Measurements from ENCODE around the gene RPS6KA5.

DNA sequence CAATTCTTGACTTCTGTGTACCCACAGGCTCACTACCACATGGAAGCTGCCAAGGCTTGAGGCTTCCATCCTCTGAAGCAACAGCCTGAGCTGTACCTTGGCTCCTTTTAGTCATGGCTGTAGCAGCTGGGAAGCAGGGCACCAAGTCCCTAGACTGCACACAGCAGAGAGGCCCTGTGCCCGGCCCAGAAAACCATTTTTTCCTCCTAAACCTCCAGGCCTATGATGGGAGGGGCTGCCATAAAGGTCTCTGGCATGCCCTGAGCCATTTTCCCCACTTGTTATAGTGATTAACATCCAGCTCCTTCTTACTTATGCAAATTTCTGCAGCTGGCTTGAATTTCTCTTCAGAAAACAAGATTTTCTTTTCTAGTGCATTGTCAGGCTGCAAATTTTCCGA, 121.8 kb downstream of the RPS6KA5 start:
- TF ChIP-seq, protein P1, sequence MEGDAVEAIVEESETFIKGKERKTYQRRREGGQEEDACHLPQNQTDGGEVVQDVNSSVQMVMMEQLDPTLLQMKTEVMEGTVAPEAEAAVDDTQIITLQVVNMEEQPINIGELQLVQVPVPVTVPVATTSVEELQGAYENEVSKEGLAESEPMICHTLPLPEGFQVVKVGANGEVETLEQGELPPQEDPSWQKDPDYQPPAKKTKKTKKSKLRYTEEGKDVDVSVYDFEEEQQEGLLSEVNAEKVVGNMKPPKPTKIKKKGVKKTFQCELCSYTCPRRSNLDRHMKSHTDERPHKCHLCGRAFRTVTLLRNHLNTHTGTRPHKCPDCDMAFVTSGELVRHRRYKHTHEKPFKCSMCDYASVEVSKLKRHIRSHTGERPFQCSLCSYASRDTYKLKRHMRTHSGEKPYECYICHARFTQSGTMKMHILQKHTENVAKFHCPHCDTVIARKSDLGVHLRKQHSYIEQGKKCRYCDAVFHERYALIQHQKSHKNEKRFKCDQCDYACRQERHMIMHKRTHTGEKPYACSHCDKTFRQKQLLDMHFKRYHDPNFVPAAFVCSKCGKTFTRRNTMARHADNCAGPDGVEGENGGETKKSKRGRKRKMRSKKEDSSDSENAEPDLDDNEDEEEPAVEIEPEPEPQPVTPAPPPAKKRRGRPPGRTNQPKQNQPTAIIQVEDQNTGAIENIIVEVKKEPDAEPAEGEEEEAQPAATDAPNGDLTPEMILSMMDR (IDR thresholded peaks at IDR 0.05) = no peak
- no peak for TF ChIP-seq POLR2A (IDR thresholded peaks at IDR 0.05)

Measured in stomach (tissue), 4 donors.